ENCODE measurements around the gene HIRA.

DNA sequence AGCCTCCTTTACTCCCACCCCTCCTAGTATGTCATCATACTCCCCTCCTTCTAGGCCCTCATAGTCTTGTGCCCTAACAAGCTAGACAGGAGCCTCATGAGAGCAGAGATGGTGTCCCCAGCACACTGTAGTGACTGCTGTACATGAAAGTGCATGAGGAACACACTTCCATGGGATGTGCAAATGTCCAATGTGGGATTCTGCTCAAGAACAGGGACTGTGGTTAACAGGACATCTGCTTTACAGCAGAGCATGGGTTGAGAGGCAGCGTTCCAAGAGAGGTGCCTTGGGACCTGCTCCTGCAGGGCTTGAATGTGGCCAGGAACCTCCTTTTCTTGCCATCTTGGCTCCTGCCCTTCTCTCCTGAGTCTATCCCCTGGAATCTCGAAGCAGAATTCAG lies 45.3 kb downstream of the HIRA start:
- TF ChIP-seq, protein P1, sequence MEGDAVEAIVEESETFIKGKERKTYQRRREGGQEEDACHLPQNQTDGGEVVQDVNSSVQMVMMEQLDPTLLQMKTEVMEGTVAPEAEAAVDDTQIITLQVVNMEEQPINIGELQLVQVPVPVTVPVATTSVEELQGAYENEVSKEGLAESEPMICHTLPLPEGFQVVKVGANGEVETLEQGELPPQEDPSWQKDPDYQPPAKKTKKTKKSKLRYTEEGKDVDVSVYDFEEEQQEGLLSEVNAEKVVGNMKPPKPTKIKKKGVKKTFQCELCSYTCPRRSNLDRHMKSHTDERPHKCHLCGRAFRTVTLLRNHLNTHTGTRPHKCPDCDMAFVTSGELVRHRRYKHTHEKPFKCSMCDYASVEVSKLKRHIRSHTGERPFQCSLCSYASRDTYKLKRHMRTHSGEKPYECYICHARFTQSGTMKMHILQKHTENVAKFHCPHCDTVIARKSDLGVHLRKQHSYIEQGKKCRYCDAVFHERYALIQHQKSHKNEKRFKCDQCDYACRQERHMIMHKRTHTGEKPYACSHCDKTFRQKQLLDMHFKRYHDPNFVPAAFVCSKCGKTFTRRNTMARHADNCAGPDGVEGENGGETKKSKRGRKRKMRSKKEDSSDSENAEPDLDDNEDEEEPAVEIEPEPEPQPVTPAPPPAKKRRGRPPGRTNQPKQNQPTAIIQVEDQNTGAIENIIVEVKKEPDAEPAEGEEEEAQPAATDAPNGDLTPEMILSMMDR (IDR thresholded peaks at IDR 0.05), result no peak
- TF ChIP-seq POLR2AphosphoS5 (IDR thresholded peaks at IDR 0.05), result no peak

Data from stomach (tissue), 4 donors.